ENCODE data around the gene LAPTM5.

LAPTM5 gene

DNA sequence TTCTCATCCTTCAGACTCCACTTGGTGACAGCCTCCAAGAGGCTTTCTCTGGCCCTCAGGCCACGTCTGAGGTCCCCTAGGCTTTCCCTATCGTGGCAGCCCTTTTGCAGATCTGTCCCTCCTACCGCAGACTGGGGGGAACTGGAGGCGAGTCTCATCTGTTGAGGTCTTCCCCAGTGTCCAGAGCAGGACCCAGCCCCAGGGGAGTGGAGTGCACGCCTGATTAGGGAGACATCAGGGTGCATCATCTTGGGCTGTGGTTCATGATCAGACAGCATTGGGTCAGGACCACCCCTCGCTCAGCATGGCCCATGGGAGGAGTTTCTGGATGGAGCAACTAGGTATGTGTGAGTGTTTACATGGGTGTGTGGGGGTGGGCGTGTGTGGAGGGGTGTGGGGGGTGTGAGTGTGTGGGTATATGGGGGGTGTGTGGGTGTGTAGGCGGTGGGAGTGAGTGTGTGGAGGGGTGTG, 25.7 kb downstream of the LAPTM5 start:
- Histone ChIP-seq H4K8ac (ENCODE audit: low read depth, low read length) (no peak overlapping the region), H4K91ac (ENCODE audit: low read depth, low read length) (no peak overlapping the region), H3K27ac (ENCODE audit: low read depth, low read length) (no peak overlapping the region), H3K9me3 (ENCODE audit: insufficient read depth, low read depth, low read length) (no peaks in the 10 kb centered on the region), H4K12ac (ENCODE audit: low read depth, low read length) (no peak overlapping the region), H2AFZ (ENCODE audit: insufficient read depth, low read length, poor library complexity) (no peak overlapping the region), H2BK120ac (ENCODE audit: insufficient read depth, low read length, poor library complexity) (no peak overlapping the region), H2BK5ac (ENCODE audit: low read depth, low read length, poor library complexity) (no peak overlapping the region), H3K79me1 (ENCODE audit: low read length) (no peaks in the 10 kb centered on the region), H2BK12ac (ENCODE audit: low read length) (no peak overlapping the region), H3K18ac (ENCODE audit: low read length) (no peak overlapping the region), H3K14ac (ENCODE audit: low read length) (no peak overlapping the region), H3K4me2 (ENCODE audit: low read length) (no peak overlapping the region), H3K27me3 (ENCODE audit: insufficient read depth, low read length) (no peaks in the 10 kb centered on the region), H3K4me1 (ENCODE audit: control insufficient read depth in 1 of 2, insufficient read depth in 2 of 2, low read length in 2 of 2) (peaks cover 5% of the 10 kb centered on the region in 2 experiments), H3K36me3 (ENCODE audit: control insufficient read depth in 1 of 2, insufficient read depth in 2 of 2, low read length in 2 of 2) (no peaks in the 10 kb centered on the region), H2AK5ac (ENCODE audit: low read length) (no peak overlapping the region), H3K4me3 (ENCODE audit: low read depth, low read length) (peak overlapping the region; percentile 2), H3K4ac (ENCODE audit: low read depth, low read length) (no peak overlapping the region), H3K79me2 (ENCODE audit: control insufficient read depth, insufficient read depth, low read length, poor library complexity) (no peaks in the 10 kb centered on the region), H3K23ac (ENCODE audit: low read length) (no peak overlapping the region), H3K9ac (ENCODE audit: low read length) (no peak overlapping the region)
- DNase-seq, result no peak
- WGBS (ENCODE audit: extremely low coverage, insufficient coverage, insufficient read length), result 100% methylated on average over 1 of the region's 8 CpGs

DNA sequence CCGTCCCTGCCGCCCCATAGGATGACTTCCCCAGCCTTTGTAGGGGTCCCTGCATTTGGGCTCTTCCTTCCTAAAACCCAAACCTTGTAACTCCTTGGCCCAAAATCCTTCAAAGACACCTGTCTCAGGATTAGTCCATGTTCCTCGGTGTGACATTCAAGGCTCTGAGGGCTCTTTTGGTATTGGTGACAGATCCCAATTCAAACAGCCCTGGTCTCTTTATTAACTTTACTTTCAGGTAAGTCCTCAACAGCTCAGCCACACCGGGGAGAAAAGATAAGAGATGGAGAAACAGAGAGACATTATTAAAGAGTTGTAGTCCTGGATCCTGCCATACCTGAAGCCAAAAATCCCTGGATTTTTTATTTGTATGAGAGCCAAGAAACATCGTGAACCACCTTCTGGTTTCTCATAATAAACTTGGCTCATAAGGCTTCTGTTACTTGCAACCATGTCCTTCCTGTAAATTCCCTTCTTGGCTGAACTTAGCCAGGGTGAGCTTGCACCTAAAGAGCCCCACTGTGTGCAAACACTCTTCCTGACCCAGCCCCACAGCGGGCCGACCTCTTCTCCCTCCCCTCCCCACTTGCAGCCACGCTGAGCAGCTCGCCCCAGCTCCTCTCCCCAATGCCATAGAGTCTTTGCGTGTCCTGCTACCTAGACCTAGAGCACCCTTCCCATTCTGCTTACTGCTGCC, 26.3 kb downstream of the LAPTM5 start:
- H3K4me3 ChIP-seq (ENCODE audit: low read depth, low read length), result no peak overlapping the region
- no peak overlapping the region for H4K12ac ChIP-seq (ENCODE audit: low read depth, low read length)
- H3K36me3 ChIP-seq (ENCODE audit: control insufficient read depth in 1 of 2, insufficient read depth in 2 of 2, low read length in 2 of 2), result no peaks in the 10 kb centered on the region
- no peaks in the 10 kb centered on the region for H3K27me3 ChIP-seq (ENCODE audit: insufficient read depth, low read length)
- H2AFZ ChIP-seq (ENCODE audit: insufficient read depth, low read length, poor library complexity), result no peak overlapping the region
- H4K8ac ChIP-seq (ENCODE audit: low read depth, low read length), result no peak overlapping the region
- no peak overlapping the region for H3K14ac ChIP-seq (ENCODE audit: low read length)
- no peaks in the 10 kb centered on the region for H3K9me3 ChIP-seq (ENCODE audit: insufficient read depth, low read depth, low read length)
- no peak overlapping the region for H3K27ac ChIP-seq (ENCODE audit: low read depth, low read length)
- no peak overlapping the region for H2BK5ac ChIP-seq (ENCODE audit: low read depth, low read length, poor library complexity)
- H2BK12ac ChIP-seq (ENCODE audit: low read length), result no peak overlapping the region
- no CpG with 5 or more reads among the region's 10 CpGs for WGBS (ENCODE audit: extremely low coverage, insufficient coverage, insufficient read length)
- no peaks in the 10 kb centered on the region for H3K79me2 ChIP-seq (ENCODE audit: control insufficient read depth, insufficient read depth, low read length, poor library complexity)
- no peaks in the 10 kb centered on the region for H3K79me1 ChIP-seq (ENCODE audit: low read length)
- no peak overlapping the region for H3K18ac ChIP-seq (ENCODE audit: low read length)
- no peak overlapping the region for H2BK120ac ChIP-seq (ENCODE audit: insufficient read depth, low read length, poor library complexity)
- H3K9ac ChIP-seq (ENCODE audit: low read length), result no peak overlapping the region
- H2AK5ac ChIP-seq (ENCODE audit: low read length), result no peak overlapping the region
- peaks cover 5% of the 10 kb centered on the region in 2 experiments for H3K4me1 ChIP-seq (ENCODE audit: control insufficient read depth in 1 of 2, insufficient read depth in 2 of 2, low read length in 2 of 2)
- H3K4ac ChIP-seq (ENCODE audit: low read depth, low read length), result no peak overlapping the region
- no peak overlapping the region for H3K23ac ChIP-seq (ENCODE audit: low read length)
- no peak for DNase-seq
- no peak overlapping the region for H3K4me2 ChIP-seq (ENCODE audit: low read length)
- H4K91ac ChIP-seq (ENCODE audit: low read depth, low read length), result no peak overlapping the region

DNA sequence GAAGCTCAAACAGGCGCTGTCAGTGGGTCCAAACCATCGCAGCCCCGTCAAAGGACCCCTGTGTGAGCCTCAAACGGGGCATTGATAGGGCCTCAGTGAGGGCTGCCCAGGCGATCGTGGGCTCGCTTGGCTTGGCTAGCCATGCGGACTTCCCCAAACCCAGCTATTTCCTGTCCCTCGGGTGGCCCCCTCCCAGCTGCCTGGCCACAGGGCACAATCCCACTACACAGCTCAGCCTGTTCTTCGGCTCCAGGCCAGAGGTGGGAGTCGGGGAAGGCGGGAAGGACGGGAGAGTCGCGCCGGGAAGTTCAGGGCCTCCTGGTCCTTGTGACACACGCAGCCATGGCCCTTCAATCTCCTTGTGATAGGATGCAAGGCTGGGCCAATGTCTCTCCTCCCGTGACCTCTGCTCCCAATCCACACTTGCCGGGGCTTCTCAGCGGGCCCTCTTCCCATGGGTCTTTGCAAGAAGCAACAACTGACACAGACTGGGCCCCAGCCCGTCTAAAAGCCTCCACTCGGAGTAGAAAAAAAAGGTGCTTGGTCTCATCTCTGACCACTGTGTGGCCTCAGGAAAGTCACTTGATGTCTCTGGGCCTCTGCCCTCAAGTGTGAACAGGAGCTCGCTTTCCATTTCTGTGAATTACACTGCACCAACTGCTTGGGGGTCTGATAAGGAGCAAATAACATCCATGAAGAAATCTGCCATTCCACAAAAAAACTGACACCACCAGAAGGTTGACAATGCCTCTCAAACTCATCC, 27.0 kb downstream of the LAPTM5 start:
- H3K14ac ChIP-seq (ENCODE audit: low read length), result no peak overlapping the region
- H4K91ac ChIP-seq (ENCODE audit: low read depth, low read length), result no peak overlapping the region
- H2BK120ac ChIP-seq (ENCODE audit: insufficient read depth, low read length, poor library complexity), result no peak overlapping the region
- H2BK12ac ChIP-seq (ENCODE audit: low read length), result no peak overlapping the region
- H2AFZ ChIP-seq (ENCODE audit: insufficient read depth, low read length, poor library complexity), result no peak overlapping the region
- no peaks in the 10 kb centered on the region for H3K36me3 ChIP-seq (ENCODE audit: control insufficient read depth in 1 of 2, insufficient read depth in 2 of 2, low read length in 2 of 2)
- H3K9ac ChIP-seq (ENCODE audit: low read length), result no peak overlapping the region
- H3K79me2 ChIP-seq (ENCODE audit: control insufficient read depth, insufficient read depth, low read length, poor library complexity), result no peaks in the 10 kb centered on the region
- H3K4me3 ChIP-seq (ENCODE audit: low read depth, low read length), result no peak overlapping the region
- no peak for DNase-seq
- H3K4ac ChIP-seq (ENCODE audit: low read depth, low read length), result no peak overlapping the region
- H2AK5ac ChIP-seq (ENCODE audit: low read length), result no peak overlapping the region
- no peaks in the 10 kb centered on the region for H3K27me3 ChIP-seq (ENCODE audit: insufficient read depth, low read length)
- no peak overlapping the region for H2BK5ac ChIP-seq (ENCODE audit: low read depth, low read length, poor library complexity)
- no peak overlapping the region for H3K4me2 ChIP-seq (ENCODE audit: low read length)
- no peak overlapping the region for H3K18ac ChIP-seq (ENCODE audit: low read length)
- no peaks in the 10 kb centered on the region for H3K9me3 ChIP-seq (ENCODE audit: insufficient read depth, low read depth, low read length)
- peaks cover 5% of the 10 kb centered on the region in 2 experiments for H3K4me1 ChIP-seq (ENCODE audit: control insufficient read depth in 1 of 2, insufficient read depth in 2 of 2, low read length in 2 of 2)
- H3K79me1 ChIP-seq (ENCODE audit: low read length), result no peaks in the 10 kb centered on the region
- H4K12ac ChIP-seq (ENCODE audit: low read depth, low read length), result no peak overlapping the region
- H3K27ac ChIP-seq (ENCODE audit: low read depth, low read length), result no peak overlapping the region
- H3K23ac ChIP-seq (ENCODE audit: low read length), result no peak overlapping the region
- no peak overlapping the region for H4K8ac ChIP-seq (ENCODE audit: low read depth, low read length)
- no CpG with 5 or more reads among the region's 23 CpGs for WGBS (ENCODE audit: extremely low coverage, insufficient coverage, insufficient read length)

DNA sequence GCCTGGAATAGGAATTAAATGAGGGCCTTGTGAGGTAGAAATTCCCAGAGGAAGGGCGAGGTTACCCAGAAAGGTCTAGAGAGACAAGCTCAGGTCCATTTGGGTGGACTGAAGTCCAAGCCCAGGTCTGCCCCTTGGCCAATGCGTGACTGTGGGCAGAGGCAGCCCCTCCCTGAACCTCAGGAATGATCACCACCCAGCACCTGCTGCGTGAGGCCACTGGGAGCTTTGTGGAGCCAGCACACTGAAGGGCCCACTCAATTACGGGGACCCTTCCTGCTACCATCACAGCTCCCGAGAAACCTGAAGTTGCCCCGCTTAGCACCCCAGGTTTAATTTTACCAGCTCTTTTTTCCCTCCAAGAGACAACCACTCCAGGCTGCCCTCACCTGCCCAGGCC, 27.7 kb downstream of the LAPTM5 start:
- Histone ChIP-seq H3K79me1 (ENCODE audit: low read length) (no peaks in the 10 kb centered on the region), H4K91ac (ENCODE audit: low read depth, low read length) (no peak overlapping the region), H4K12ac (ENCODE audit: low read depth, low read length) (no peak overlapping the region), H3K36me3 (ENCODE audit: control insufficient read depth in 1 of 2, insufficient read depth in 2 of 2, low read length in 2 of 2) (no peaks in the 10 kb centered on the region), H2BK120ac (ENCODE audit: insufficient read depth, low read length, poor library complexity) (no peak overlapping the region), H2AFZ (ENCODE audit: insufficient read depth, low read length, poor library complexity) (no peak overlapping the region), H3K27me3 (ENCODE audit: insufficient read depth, low read length) (no peaks in the 10 kb centered on the region), H3K27ac (ENCODE audit: low read depth, low read length) (no peak overlapping the region), H3K4me1 (ENCODE audit: control insufficient read depth in 1 of 2, insufficient read depth in 2 of 2, low read length in 2 of 2) (peaks cover 5% of the 10 kb centered on the region in 2 experiments), H2AK5ac (ENCODE audit: low read length) (no peak overlapping the region), H4K8ac (ENCODE audit: low read depth, low read length) (no peak overlapping the region), H3K4ac (ENCODE audit: low read depth, low read length) (no peak overlapping the region), H3K4me2 (ENCODE audit: low read length) (no peak overlapping the region), H3K23ac (ENCODE audit: low read length) (no peak overlapping the region), H2BK12ac (ENCODE audit: low read length) (no peak overlapping the region), H3K9me3 (ENCODE audit: insufficient read depth, low read depth, low read length) (no peaks in the 10 kb centered on the region), H3K79me2 (ENCODE audit: control insufficient read depth, insufficient read depth, low read length, poor library complexity) (no peaks in the 10 kb centered on the region), H2BK5ac (ENCODE audit: low read depth, low read length, poor library complexity) (no peak overlapping the region), H3K18ac (ENCODE audit: low read length) (no peak overlapping the region), H3K14ac (ENCODE audit: low read length) (no peak overlapping the region), H3K9ac (ENCODE audit: low read length) (no peak overlapping the region), H3K4me3 (ENCODE audit: low read depth, low read length) (no peak overlapping the region)
- WGBS (ENCODE audit: extremely low coverage, insufficient coverage, insufficient read length), result no CpG with 5 or more reads among the region's 6 CpGs
- DNase-seq, result no peak
